Smooth muscle cell (in vitro differentiated cells): ENCODE measurements around the gene ARHGAP1. TPM values are rescaled to one million over a fixed set of nuclear protein-coding genes. Genes with fewer than 3 reads are reported as not detected.
A peak's percentile ranks its signal among the peaks of the same experiment; 100 is the strongest.

Experiments
- DNase-seq: peaks from one replicate; lab custom pipeline; 2025; ENCODE audit not compliant: unreplicated experiment; lab: John Stamatoyannopoulos, UW
- H2AFZ ChIP-seq: fragments of 200-600 bp; sonication (generic); 2 replicates; pipeline ENCODE4 v1.6.0; 2016; ENCODE audit warnings: antibody characterized with exemption, low read depth, mild to moderate bottlenecking
- H3F3A ChIP-seq: fragments of 200-600 bp; sonication (generic); 2 replicates; pipeline ENCODE4 v1.6.0; 2017; ENCODE audit warnings: antibody characterized with exemption, low read depth
- H3K27ac ChIP-seq: fragments of 200-600 bp; sonication (generic); 2 replicates; pipeline ENCODE4 v1.5.1; 2016; ENCODE audit warnings: low read depth, mild to moderate bottlenecking
- H3K27me3 ChIP-seq: fragments of 200-600 bp; sonication (generic); 2 replicates; pipeline ENCODE4 v1.6.1; 2016; ENCODE audit warnings: low read depth, mild to moderate bottlenecking
- H3K36me3 ChIP-seq: fragments of 200-600 bp; sonication (generic); 2 replicates; pipeline ENCODE4 v1.5.1; 2016; ENCODE audit warnings: low read depth
- H3K4me1 ChIP-seq: fragments of 200-600 bp; sonication (generic); 2 replicates; pipeline ENCODE4 v1.5.1; 2016; ENCODE audit warnings: low read depth
- H3K4me2 ChIP-seq: fragments of 200-600 bp; sonication (generic); 2 replicates; pipeline ENCODE4 v1.6.0; 2016; ENCODE audit warnings: mild to moderate bottlenecking
- H3K4me3 ChIP-seq: fragments of 200-600 bp; sonication (generic); 2 replicates; pipeline ENCODE4 v1.5.1; 2016; ENCODE audit warnings: mild to moderate bottlenecking
- H3K79me2 ChIP-seq: fragments of 200-600 bp; sonication (generic); 2 replicates; pipeline ENCODE4 v1.6.0; 2016; ENCODE audit warnings: low read depth, mild to moderate bottlenecking
- H3K9ac ChIP-seq: fragments of 200-600 bp; sonication (generic); 2 replicates; pipeline ENCODE4 v1.6.0; 2016; ENCODE audit warnings: low read depth
- H3K9me3 ChIP-seq: fragments of 200-600 bp; sonication (generic); replicated peaks from 2 replicates; pipeline ENCODE4 v1.5.1; 2016; ENCODE audit warnings: low read depth
- H4K20me1 ChIP-seq: fragments of 200-600 bp; sonication (generic); 2 replicates; pipeline ENCODE4 v1.6.0; 2016; ENCODE audit warnings: low read depth
- WGBS: methylation state at CpG from one replicate; pipeline ENCODE4 v1.1.7; 2016; ENCODE audit warnings: low lambda C conversion rate; 5-methylcytosine and 5-hydroxymethylcytosine counted together
- polyA plus RNA-seq: library from polyadenylated mRNA; unstranded; fragments of >200 nt; fragmentation: Nextera tagmentation; extraction: Ambion mirVana; gene quantifications from 2 replicates; pipeline ENCODE4 v1.2.1, GENCODE V29; 2016
- total RNA-seq: library from RNA; depleted of rRNA; stranded (reverse); fragments of >200 nt; gene quantifications from 2 replicates; pipeline ENCODE4 v1.2.3, GENCODE V29; 2014
- TF ChIP-seq, protein P1 (sequence below): fragments of 200-600 bp; sonication (generic); IDR thresholded peaks from 2 replicates; pipeline ENCODE4 v1.5.1; 2017; ENCODE audit warnings: borderline replicate concordance, mild to moderate bottlenecking, antibody characterized with exemption; ENCODE audit not compliant: insufficient read depth, poor library complexity, severe bottlenecking

The ARHGAP1 gene
- total and polyA plus RNA-seq, 2 experiments from 2014 or later = 40.9 to 98.4 TPM

GRCh38 chr11:46697303-46697702 is 3.1 kb downstream of the ARHGAP1 start:
- peak overlapping the region; percentile 11 for H3K4me2 ChIP-seq

DNA sequence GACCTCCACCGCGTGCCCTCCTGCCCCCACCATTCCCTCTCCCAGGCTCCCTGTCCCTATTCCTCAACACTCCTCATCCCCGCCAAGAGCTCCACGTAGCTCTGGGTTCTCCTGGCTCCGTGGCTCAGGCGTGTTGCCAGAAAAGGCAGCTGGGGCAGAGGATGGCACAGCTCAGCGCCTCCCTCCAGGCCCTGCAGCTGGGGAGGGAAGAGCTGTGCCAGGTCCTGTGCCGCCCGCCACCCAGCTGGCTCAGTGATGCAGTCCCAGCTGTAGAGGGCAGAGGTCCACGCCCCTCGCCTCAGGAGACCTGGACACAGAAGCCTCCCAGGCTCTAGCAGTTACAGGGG is 4.2 kb downstream of the ARHGAP1 start:
- no peak overlapping the region for H3K27ac ChIP-seq
- H3K4me3 ChIP-seq = no peak overlapping the region
- peaks cover 14% of the 10 kb centered on the region for H4K20me1 ChIP-seq
- TF ChIP-seq, protein P1, sequence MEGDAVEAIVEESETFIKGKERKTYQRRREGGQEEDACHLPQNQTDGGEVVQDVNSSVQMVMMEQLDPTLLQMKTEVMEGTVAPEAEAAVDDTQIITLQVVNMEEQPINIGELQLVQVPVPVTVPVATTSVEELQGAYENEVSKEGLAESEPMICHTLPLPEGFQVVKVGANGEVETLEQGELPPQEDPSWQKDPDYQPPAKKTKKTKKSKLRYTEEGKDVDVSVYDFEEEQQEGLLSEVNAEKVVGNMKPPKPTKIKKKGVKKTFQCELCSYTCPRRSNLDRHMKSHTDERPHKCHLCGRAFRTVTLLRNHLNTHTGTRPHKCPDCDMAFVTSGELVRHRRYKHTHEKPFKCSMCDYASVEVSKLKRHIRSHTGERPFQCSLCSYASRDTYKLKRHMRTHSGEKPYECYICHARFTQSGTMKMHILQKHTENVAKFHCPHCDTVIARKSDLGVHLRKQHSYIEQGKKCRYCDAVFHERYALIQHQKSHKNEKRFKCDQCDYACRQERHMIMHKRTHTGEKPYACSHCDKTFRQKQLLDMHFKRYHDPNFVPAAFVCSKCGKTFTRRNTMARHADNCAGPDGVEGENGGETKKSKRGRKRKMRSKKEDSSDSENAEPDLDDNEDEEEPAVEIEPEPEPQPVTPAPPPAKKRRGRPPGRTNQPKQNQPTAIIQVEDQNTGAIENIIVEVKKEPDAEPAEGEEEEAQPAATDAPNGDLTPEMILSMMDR = no peak
- DNase-seq = no peak
- peaks cover 8% of the 10 kb centered on the region for H3F3A ChIP-seq
- peaks cover 26% of the 10 kb centered on the region for H3K79me2 ChIP-seq
- no peaks in the 10 kb centered on the region for H3K9me3 ChIP-seq
- peaks cover 8% of the 10 kb centered on the region for H3K4me1 ChIP-seq
- no peak overlapping the region for H3K9ac ChIP-seq
- no peak overlapping the region for H3K4me2 ChIP-seq
- 96% methylated on average over 11 of the region's 11 CpGs for WGBS
- no peak overlapping the region for H2AFZ ChIP-seq
- H3K27me3 ChIP-seq = no peaks in the 10 kb centered on the region
- H3K36me3 ChIP-seq = no peaks in the 10 kb centered on the region

More at GRCh38 chr11:46697303-46697702, 3.1 kb downstream of the ARHGAP1 start:
- DNase-seq = no peak
- H3K4me3 ChIP-seq = no peak overlapping the region
- no peaks in the 10 kb centered on the region for H3K27me3 ChIP-seq
- TF ChIP-seq, protein P1 = no peak
- H3K4me1 ChIP-seq = peaks cover 8% of the 10 kb centered on the region
- H3K79me2 ChIP-seq = peaks cover 37% of the 10 kb centered on the region
- H3K27ac ChIP-seq = peak overlapping the region; percentile 96
- H2AFZ ChIP-seq = no peak overlapping the region
- H3F3A ChIP-seq = peaks cover 8% of the 10 kb centered on the region
- H3K9me3 ChIP-seq = no peaks in the 10 kb centered on the region
- H3K36me3 ChIP-seq = no peaks in the 10 kb centered on the region
- H3K9ac ChIP-seq = no peak overlapping the region
- peaks cover 14% of the 10 kb centered on the region for H4K20me1 ChIP-seq
- WGBS = 45% methylated on average over 3 of the region's 3 CpGs

DNA sequence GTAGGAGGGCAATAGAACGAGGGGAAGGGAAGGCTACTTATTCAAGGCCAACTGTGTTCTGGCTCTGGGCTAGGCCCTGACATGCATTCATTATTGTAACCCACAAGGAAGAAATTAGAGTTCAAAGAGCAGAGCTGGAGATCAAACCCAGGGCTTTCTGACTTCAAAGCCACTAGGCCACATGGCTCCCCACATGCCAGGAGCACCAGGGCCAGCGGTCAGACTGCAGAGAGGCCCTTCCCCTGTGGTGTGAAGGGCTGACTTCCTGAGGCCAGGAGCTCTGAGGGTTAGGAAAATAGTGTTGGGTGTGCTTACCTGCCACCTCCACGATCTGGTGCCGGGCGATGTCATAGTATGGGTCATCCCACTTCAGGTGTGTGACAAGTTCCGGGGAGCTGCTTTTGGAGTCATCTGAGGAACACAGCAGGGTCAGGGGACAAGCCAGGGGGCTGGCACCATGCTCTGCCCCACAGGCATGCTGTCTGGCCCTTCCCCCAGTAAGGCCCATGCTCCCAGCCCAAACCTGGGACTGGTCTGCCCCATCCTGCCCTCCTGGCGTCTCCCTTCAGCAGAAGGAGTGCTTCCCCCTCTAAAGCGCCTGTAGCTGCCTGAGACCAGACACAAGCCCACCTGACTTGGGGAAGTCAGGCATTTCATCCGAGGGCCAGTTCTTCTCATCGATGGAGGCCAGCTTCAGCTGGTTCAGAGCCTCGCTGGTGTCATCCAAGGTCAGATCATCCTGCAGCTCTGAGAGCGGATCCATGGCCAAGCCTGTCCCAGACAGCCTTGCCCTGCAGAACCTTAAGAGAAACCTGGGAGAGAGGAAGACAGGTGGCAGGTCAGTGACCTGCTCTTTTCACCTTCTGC is 4.8 kb downstream of the ARHGAP1 start:
- TF ChIP-seq, protein P1 = no peak
- Histone ChIP-seq H3K4me1 (peaks cover 8% of the 10 kb centered on the region), H3K9me3 (no peaks in the 10 kb centered on the region), H3K36me3 (no peaks in the 10 kb centered on the region), H4K20me1 (peaks cover 14% of the 10 kb centered on the region), H3F3A (peaks cover 8% of the 10 kb centered on the region), H3K79me2 (peaks cover 23% of the 10 kb centered on the region), H3K27me3 (no peaks in the 10 kb centered on the region), H2AFZ (no peak overlapping the region), H3K4me2 (no peak overlapping the region), H3K9ac (no peak overlapping the region), H3K27ac (peak overlapping the region; percentile 79), H3K4me3 (no peak overlapping the region)
- WGBS = 96% methylated on average over 12 of the region's 12 CpGs
- DNase-seq = no peak
